HEK293 (cell line): ENCODE results near the gene UBQLN1.

Experiments
- CTCF ChIA-PET: fragments of 350-600 bp; formaldehyde crosslinking; extraction: SDS; loops from one replicate; lab custom pipeline; 2021; ENCODE audit warnings: antibody characterized with exemption; lab: Yijun Ruan, JAX
- POLR2A ChIA-PET: fragments of 300-600 bp; formaldehyde crosslinking; extraction: SDS; loops from one replicate; lab custom pipeline; 2020; ENCODE audit warnings: antibody characterized with exemption, inconsistent platforms; lab: Yijun Ruan, JAX
- H3K27ac ChIP-seq: fragments of 200-500 bp; sonication (Bioruptor generic); 2 replicates; pipeline ENCODE4 v1.5.1; 2014; ENCODE audit warnings: low read depth, low read length, control low read depth, inconsistent platforms; ENCODE audit errors: extremely low read depth
- H3K36me3 ChIP-seq, 2 experiments: fragments of 200-500 bp in 1 of 2; sonication (Bioruptor generic) in 1 of 2; 1 replicate in 1 of 2; 2 replicates in 1 of 2; pipeline ENCODE4 v1.5.1; 2014 to 2017; ENCODE audit warnings: inconsistent platforms in 2 of 2, low read length in 2 of 2; ENCODE audit not compliant: control insufficient read depth in 2 of 2, insufficient read depth in 1 of 2
- H3K4me1 ChIP-seq: fragments of 200-500 bp; sonication (Bioruptor generic); 2 replicates; pipeline ENCODE4 v1.5.1; 2014; ENCODE audit warnings: mild to moderate bottlenecking, low read length, inconsistent platforms; ENCODE audit not compliant: control insufficient read depth, insufficient read depth
- H3K4me3 ChIP-seq: 2 replicates; pipeline ENCODE4 v1.5.1; 2011; ENCODE audit warnings: low read depth, mild to moderate bottlenecking, control low read depth, low read length, moderate library complexity
- H3K9me3 ChIP-seq: fragments of 200-500 bp; sonication (Bioruptor generic); 2 replicates; pipeline ENCODE4 v1.5.1; 2014; ENCODE audit warnings: low read depth, low read length, inconsistent platforms; ENCODE audit not compliant: control insufficient read depth, insufficient read depth
- OVOL3 ChIP-seq: fragments of 450-650 bp; formaldehyde crosslinking; IDR thresholded peaks from 2 replicates; pipeline ENCODE4 v1.5.1; 2016; ENCODE audit warnings: missing biosample characterization, missing genetic modification characterization
- RBAK ChIP-seq: fragments of 450-650 bp; formaldehyde crosslinking; IDR thresholded peaks from 2 replicates; pipeline ENCODE4 v1.5.1; 2016; ENCODE audit warnings: missing biosample characterization, missing genetic modification characterization
- SP2 ChIP-seq: fragments of 450-650 bp; formaldehyde crosslinking; IDR thresholded peaks from 2 replicates; pipeline ENCODE4 v1.5.1; 2016; ENCODE audit warnings: missing biosample characterization, missing genetic modification characterization
- ZFP41 ChIP-seq: fragments of 450-650 bp; formaldehyde crosslinking; IDR thresholded peaks from 2 replicates; pipeline ENCODE4 v1.5.1; 2016; ENCODE audit warnings: missing biosample characterization, missing genetic modification characterization, borderline replicate concordance
- ZNF138 ChIP-seq: fragments of 450-650 bp; formaldehyde crosslinking; IDR thresholded peaks from 2 replicates; pipeline ENCODE4 v1.5.1; 2016; ENCODE audit warnings: missing biosample characterization, missing genetic modification characterization, borderline replicate concordance
- ZNF501 ChIP-seq: fragments of 450-650 bp; formaldehyde crosslinking; IDR thresholded peaks from 2 replicates; pipeline ENCODE4 v1.5.1; 2016; ENCODE audit warnings: missing biosample characterization, missing genetic modification characterization
- ZNF514 ChIP-seq: fragments of 450-650 bp; formaldehyde crosslinking; IDR thresholded peaks from 2 replicates; pipeline ENCODE4 v1.5.1; 2016; ENCODE audit warnings: missing biosample characterization, missing genetic modification characterization
- ZNF555 ChIP-seq: fragments of 450-650 bp; formaldehyde crosslinking; conservative IDR thresholded peaks from 2 replicates; pipeline ENCODE4 v1.5.1; 2017; ENCODE audit warnings: missing biosample characterization, mild to moderate bottlenecking, missing genetic modification characterization, inconsistent platforms
- ZNF610 ChIP-seq: fragments of 450-650 bp; formaldehyde crosslinking; IDR thresholded peaks from 2 replicates; pipeline ENCODE4 v1.5.1; 2016; ENCODE audit warnings: missing biosample characterization, missing genetic modification characterization, borderline replicate concordance
- ZNF626 ChIP-seq: fragments of 450-650 bp; sonication (Bioruptor Pico); formaldehyde crosslinking; IDR thresholded peaks from 2 replicates; pipeline ENCODE4 v1.5.1; 2018; ENCODE audit warnings: missing biosample characterization, missing genetic modification characterization, inconsistent platforms
- TF ChIP-seq, protein P1 (sequence below): fragments of 450-650 bp; formaldehyde crosslinking; IDR thresholded peaks from 2 replicates; pipeline ENCODE4 v1.5.1; 2016; ENCODE audit warnings: missing biosample characterization, missing genetic modification characterization
- TF ChIP-seq, protein P2 (sequence below): fragments of 450-650 bp; formaldehyde crosslinking; conservative IDR thresholded peaks from 2 replicates; pipeline ENCODE4 v1.5.1; 2016; ENCODE audit warnings: low read depth, missing biosample characterization, missing genetic modification characterization
- TF ChIP-seq, protein P3 (sequence below): fragments of 450-650 bp; formaldehyde crosslinking; IDR thresholded peaks from 2 replicates; pipeline ENCODE4 v1.5.1; 2017; ENCODE audit warnings: missing biosample characterization, missing genetic modification characterization
- TF ChIP-seq, protein P4 (sequence below): fragments of 450-650 bp; formaldehyde crosslinking; IDR thresholded peaks from 2 replicates; pipeline ENCODE4 v1.5.1; 2017; ENCODE audit warnings: missing biosample characterization, mild to moderate bottlenecking, missing genetic modification characterization, moderate library complexity
- TF ChIP-seq, protein P5 (sequence below): fragments of 450-650 bp; formaldehyde crosslinking; IDR thresholded peaks from 2 replicates; pipeline ENCODE4 v1.5.1; 2016; ENCODE audit warnings: missing biosample characterization, missing genetic modification characterization
- TF ChIP-seq, protein P6 (sequence below): fragments of 450-650 bp; IDR thresholded peaks from 2 replicates; pipeline ENCODE4 v1.5.1; 2018; ENCODE audit warnings: missing biosample characterization, mild to moderate bottlenecking, missing genetic modification characterization

UBQLN1 gene

DNA sequence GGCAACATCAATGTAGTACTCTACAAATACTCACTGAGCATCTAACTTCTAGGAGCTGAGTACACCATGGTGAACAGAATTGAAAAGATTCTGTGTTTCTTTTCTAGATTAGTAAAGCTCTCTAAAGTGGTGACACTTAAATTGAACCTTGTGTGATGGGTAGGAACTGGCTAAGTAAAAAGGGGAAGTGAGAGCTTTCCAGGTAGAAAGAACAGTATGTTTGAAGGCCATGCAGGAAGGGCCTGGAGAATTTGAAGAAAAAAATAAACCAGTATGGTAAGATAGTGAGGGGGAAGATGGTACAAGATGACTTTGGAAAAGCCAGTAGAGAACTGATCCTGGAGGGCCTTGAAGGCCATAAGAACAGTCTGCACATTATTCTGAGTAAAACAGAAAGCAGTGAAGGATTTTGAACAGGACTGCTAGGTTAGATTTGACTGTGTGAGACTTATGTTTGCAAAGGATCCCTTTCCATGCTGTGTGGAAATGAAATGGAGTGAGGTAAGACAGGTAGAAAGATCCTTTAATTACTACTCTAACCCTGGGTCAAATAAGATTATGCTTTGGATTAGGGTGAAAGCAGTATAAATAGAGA is 46.7 kb upstream of the UBQLN1 start:
- Histone ChIP-seq H3K4me3 (no peak overlapping the region), H3K4me1 (no peaks in the 10 kb centered on the region), H3K27ac (no peak overlapping the region), H3K9me3 (no peaks in the 10 kb centered on the region), H3K36me3 (peaks cover 0 to 18% of the 10 kb centered on the region in 2 experiments)
- TF ChIP-seq, protein P1, sequence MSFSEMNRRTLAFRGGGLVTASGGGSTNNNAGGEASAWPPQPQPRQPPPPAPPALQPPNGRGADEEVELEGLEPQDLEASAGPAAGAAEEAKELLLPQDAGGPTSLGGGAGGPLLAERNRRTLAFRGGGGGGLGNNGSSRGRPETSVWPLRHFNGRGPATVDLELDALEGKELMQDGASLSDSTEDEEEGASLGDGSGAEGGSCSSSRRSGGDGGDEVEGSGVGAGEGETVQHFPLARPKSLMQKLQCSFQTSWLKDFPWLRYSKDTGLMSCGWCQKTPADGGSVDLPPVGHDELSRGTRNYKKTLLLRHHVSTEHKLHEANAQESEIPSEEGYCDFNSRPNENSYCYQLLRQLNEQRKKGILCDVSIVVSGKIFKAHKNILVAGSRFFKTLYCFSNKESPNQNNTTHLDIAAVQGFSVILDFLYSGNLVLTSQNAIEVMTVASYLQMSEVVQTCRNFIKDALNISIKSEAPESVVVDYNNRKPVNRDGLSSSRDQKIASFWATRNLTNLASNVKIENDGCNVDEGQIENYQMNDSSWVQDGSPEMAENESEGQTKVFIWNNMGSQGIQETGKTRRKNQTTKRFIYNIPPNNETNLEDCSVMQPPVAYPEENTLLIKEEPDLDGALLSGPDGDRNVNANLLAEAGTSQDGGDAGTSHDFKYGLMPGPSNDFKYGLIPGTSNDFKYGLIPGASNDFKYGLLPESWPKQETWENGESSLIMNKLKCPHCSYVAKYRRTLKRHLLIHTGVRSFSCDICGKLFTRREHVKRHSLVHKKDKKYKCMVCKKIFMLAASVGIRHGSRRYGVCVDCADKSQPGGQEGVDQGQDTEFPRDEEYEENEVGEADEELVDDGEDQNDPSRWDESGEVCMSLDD (tag by site-specific recombination): no peak
- TF ChIP-seq, protein P2, sequence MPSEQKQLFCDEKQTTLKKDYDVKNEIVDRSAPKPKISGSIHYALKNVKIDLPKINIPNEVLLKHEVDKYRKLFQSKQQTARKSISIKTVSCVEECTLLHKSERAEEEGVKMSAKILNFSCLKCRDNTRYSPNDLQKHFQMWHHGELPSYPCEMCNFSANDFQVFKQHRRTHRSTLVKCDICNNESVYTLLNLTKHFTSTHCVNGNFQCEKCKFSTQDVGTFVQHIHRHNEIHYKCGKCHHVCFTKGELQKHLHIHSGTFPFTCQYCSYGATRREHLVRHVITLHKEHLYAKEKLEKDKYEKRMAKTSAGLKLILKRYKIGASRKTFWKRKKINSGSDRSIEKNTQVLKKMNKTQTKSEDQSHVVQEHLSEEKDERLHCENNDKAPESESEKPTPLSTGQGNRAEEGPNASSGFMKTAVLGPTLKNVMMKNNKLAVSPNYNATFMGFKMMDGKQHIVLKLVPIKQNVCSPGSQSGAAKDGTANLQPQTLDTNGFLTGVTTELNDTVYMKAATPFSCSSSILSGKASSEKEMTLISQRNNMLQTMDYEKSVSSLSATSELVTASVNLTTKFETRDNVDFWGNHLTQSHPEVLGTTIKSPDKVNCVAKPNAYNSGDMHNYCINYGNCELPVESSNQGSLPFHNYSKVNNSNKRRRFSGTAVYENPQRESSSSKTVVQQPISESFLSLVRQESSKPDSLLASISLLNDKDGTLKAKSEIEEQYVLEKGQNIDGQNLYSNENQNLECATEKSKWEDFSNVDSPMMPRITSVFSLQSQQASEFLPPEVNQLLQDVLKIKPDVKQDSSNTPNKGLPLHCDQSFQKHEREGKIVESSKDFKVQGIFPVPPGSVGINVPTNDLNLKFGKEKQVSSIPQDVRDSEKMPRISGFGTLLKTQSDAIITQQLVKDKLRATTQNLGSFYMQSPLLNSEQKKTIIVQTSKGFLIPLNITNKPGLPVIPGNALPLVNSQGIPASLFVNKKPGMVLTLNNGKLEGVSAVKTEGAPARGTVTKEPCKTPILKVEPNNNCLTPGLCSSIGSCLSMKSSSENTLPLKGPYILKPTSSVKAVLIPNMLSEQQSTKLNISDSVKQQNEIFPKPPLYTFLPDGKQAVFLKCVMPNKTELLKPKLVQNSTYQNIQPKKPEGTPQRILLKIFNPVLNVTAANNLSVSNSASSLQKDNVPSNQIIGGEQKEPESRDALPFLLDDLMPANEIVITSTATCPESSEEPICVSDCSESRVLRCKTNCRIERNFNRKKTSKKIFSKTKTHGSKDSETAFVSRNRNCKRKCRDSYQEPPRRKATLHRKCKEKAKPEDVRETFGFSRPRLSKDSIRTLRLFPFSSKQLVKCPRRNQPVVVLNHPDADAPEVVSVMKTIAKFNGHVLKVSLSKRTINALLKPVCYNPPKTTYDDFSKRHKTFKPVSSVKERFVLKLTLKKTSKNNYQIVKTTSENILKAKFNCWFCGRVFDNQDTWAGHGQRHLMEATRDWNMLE: no peak
- no peak for TF ChIP-seq OVOL3 (tag by site-specific recombination)
- no peak for TF ChIP-seq SP2 (tag by site-specific recombination)
- TF ChIP-seq ZNF555 (tag by site-specific recombination): no peak
- TF ChIP-seq ZNF138: no peak
- TF ChIP-seq, protein P3, sequence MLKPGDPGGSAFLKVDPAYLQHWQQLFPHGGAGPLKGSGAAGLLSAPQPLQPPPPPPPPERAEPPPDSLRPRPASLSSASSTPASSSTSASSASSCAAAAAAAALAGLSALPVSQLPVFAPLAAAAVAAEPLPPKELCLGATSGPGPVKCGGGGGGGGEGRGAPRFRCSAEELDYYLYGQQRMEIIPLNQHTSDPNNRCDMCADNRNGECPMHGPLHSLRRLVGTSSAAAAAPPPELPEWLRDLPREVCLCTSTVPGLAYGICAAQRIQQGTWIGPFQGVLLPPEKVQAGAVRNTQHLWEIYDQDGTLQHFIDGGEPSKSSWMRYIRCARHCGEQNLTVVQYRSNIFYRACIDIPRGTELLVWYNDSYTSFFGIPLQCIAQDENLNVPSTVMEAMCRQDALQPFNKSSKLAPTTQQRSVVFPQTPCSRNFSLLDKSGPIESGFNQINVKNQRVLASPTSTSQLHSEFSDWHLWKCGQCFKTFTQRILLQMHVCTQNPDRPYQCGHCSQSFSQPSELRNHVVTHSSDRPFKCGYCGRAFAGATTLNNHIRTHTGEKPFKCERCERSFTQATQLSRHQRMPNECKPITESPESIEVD (tag by site-specific recombination): no peak
- TF ChIP-seq, protein P4, sequence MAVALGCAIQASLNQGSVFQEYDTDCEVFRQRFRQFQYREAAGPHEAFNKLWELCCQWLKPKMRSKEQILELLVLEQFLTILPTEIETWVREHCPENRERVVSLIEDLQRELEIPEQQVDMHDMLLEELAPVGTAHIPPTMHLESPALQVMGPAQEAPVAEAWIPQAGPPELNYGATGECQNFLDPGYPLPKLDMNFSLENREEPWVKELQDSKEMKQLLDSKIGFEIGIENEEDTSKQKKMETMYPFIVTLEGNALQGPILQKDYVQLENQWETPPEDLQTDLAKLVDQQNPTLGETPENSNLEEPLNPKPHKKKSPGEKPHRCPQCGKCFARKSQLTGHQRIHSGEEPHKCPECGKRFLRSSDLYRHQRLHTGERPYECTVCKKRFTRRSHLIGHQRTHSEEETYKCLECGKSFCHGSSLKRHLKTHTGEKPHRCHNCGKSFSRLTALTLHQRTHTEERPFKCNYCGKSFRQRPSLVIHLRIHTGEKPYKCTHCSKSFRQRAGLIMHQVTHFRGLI (tag by site-specific recombination): no peak
- TF ChIP-seq ZNF501 (tag by site-specific recombination): no peak
- no peak for TF ChIP-seq ZNF610 (tag by site-specific recombination)
- TF ChIP-seq ZNF514 (tag by site-specific recombination): no peak
- no peak for TF ChIP-seq ZNF626 (tag by site-specific recombination)
- TF ChIP-seq, protein P5, sequence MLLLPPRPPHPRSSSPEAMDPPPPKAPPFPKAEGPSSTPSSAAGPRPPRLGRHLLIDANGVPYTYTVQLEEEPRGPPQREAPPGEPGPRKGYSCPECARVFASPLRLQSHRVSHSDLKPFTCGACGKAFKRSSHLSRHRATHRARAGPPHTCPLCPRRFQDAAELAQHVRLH (tag by site-specific recombination): no peak
- no peak for TF ChIP-seq ZFP41 (tag by site-specific recombination)
- TF ChIP-seq, protein P6, sequence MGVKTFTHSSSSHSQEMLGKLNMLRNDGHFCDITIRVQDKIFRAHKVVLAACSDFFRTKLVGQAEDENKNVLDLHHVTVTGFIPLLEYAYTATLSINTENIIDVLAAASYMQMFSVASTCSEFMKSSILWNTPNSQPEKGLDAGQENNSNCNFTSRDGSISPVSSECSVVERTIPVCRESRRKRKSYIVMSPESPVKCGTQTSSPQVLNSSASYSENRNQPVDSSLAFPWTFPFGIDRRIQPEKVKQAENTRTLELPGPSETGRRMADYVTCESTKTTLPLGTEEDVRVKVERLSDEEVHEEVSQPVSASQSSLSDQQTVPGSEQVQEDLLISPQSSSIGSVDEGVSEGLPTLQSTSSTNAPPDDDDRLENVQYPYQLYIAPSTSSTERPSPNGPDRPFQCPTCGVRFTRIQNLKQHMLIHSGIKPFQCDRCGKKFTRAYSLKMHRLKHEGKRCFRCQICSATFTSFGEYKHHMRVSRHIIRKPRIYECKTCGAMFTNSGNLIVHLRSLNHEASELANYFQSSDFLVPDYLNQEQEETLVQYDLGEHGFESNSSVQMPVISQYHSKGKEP (tag by site-specific recombination): no peak
- no peak for TF ChIP-seq RBAK
- ChIA-PET CTCF (interaction anchor here (1.2 kb wide), 1 partner anchor 134 kb away, joined by 3 read pairs; no protein-coding TSS in a partner anchor), POLR2A (no interaction called here)
